GM23338 (cell line): ENCODE data around the gene MKRN2. TPM values are rescaled to one million over a fixed set of nuclear protein-coding genes. Genes with fewer than 3 reads are reported as not detected.
A peak's percentile ranks its signal among the peaks of the same experiment; 100 is the strongest.

Source experiments
- ATAC-seq: fragments of 200-7000 bp; cut with Tn5 transposase; 3 replicates; pipeline ENCODE4 v1.9.1; 2020
- DNase-seq: peaks from one replicate; pipeline ENCODE4 v3.0.0-alpha.2; 2015; ENCODE audit warnings: low spot score
- H2AFZ ChIP-seq: fragments of 200-600 bp; sonication (generic); 2 replicates; pipeline ENCODE4 v1.8.0; 2016; ENCODE audit warnings: antibody characterized with exemption, mild to moderate bottlenecking, moderate library complexity
- H3F3A ChIP-seq: fragments of 200-600 bp; sonication (generic); replicated peaks from 2 replicates; pipeline ENCODE4 v1.8.0; 2017; ENCODE audit warnings: antibody characterized with exemption, mixed run types, low read depth
- H3K27ac ChIP-seq: fragments of 200-600 bp; sonication (generic); 2 replicates; pipeline ENCODE4 v1.6.1; 2016; ENCODE audit warnings: low read depth
- H3K27me3 ChIP-seq: fragments of 200-600 bp; sonication (generic); 2 replicates; pipeline ENCODE4 v1.8.0; 2016; ENCODE audit warnings: mild to moderate bottlenecking, mixed run types, moderate library complexity; ENCODE audit not compliant: insufficient read depth
- H3K36me3 ChIP-seq: fragments of 200-600 bp; sonication (generic); 2 replicates; pipeline ENCODE4 v1.8.0; 2016; ENCODE audit warnings: mild to moderate bottlenecking; ENCODE audit not compliant: insufficient read depth
- H3K4me1 ChIP-seq: fragments of 200-600 bp; sonication (generic); 2 replicates; pipeline ENCODE4 v1.8.0; 2016; ENCODE audit warnings: mild to moderate bottlenecking, moderate library complexity; ENCODE audit not compliant: insufficient read depth
- H3K4me2 ChIP-seq: fragments of 200-600 bp; sonication (generic); 2 replicates; pipeline ENCODE4 v1.7.1; 2017; ENCODE audit warnings: mixed run types
- H3K4me3 ChIP-seq: fragments of 200-600 bp; sonication (generic); 2 replicates; pipeline ENCODE4 v1.6.1; 2016; ENCODE audit warnings: mixed run types
- H3K79me2 ChIP-seq: fragments of 200-600 bp; sonication (generic); replicated peaks from 2 replicates; pipeline ENCODE4 v1.8.0; 2017; ENCODE audit warnings: mild to moderate bottlenecking; ENCODE audit not compliant: insufficient read depth
- H3K9me2 ChIP-seq: fragments of 200-600 bp; sonication (generic); 2 replicates; pipeline ENCODE4 v1.8.0; 2017; ENCODE audit not compliant: insufficient read depth
- H4K20me1 ChIP-seq: fragments of 200-600 bp; sonication (generic); replicated peaks from 2 replicates; pipeline ENCODE4 v1.8.0; 2017; ENCODE audit warnings: mild to moderate bottlenecking; ENCODE audit not compliant: insufficient read depth
- H3K27ac Mint-ChIP-seq: 2 replicates; pipeline ENCODE4 v1.8.0; 2020; ENCODE audit warnings: inconsistent platforms, mild to moderate bottlenecking, moderate library complexity, mixed read lengths
- H3K27me3 Mint-ChIP-seq: 3 replicates; pipeline ENCODE4 v1.8.0; 2022; ENCODE audit warnings: low read depth, mild to moderate bottlenecking, moderate library complexity, mixed read lengths, inconsistent platforms; ENCODE audit not compliant: insufficient read depth, poor library complexity
- H3K36me3 Mint-ChIP-seq: 3 replicates; pipeline ENCODE4 v1.8.0; 2021; ENCODE audit warnings: low read depth, mild to moderate bottlenecking, inconsistent platforms, moderate library complexity, mixed read lengths
- H3K4me1 Mint-ChIP-seq: 3 replicates; pipeline ENCODE4 v1.8.0; 2020; ENCODE audit warnings: mild to moderate bottlenecking, inconsistent platforms, mixed read lengths
- H3K4me3 Mint-ChIP-seq: 3 replicates; pipeline ENCODE4 v1.8.0; 2021; ENCODE audit warnings: moderate library complexity, mild to moderate bottlenecking, inconsistent platforms, mixed read lengths
- H3K9me3 Mint-ChIP-seq: 3 replicates; pipeline ENCODE4 v1.8.0; 2020; ENCODE audit warnings: moderate library complexity, mild to moderate bottlenecking, inconsistent platforms, mixed read lengths
- JUNB ChIP-seq: IDR thresholded peaks from one replicate; pipeline ENCODE4 v1.6.1; 2016; ENCODE audit warnings: antibody characterized with exemption; ENCODE audit not compliant: unreplicated experiment
- STAT1 ChIP-seq: IDR thresholded peaks from one replicate; pipeline ENCODE4 v1.6.1; 2016; ENCODE audit warnings: antibody characterized with exemption; ENCODE audit not compliant: unreplicated experiment
- ZNF114 ChIP-seq: fragments of 250-450 bp; sonication (Bioruptor Pico); IDR thresholded peaks from 2 replicates; pipeline ENCODE4 v1.5.0; 2020; ENCODE audit warnings: mild to moderate bottlenecking, moderate library complexity
- polyA plus RNA-seq: library from polyadenylated mRNA; unstranded; fragments of >200 nt; fragmentation: Nextera tagmentation; extraction: Ambion mirVana; gene quantifications from 2 replicates; pipeline ENCODE4 v1.2.1, GENCODE V29; 2016
- total RNA-seq: library from RNA; depleted of rRNA; stranded (reverse); fragments of >200 nt; shearing (Covaris generic); gene quantifications from 2 replicates; pipeline ENCODE4 v1.2.3, GENCODE V29; 2014
- TF ChIP-seq, protein P1 (sequence below): IDR thresholded peaks from 2 replicates; pipeline ENCODE4 v1.6.1; 2016; ENCODE audit warnings: antibody characterized with exemption
- TF ChIP-seq, protein P2 (sequence below): IDR thresholded peaks from one replicate; pipeline ENCODE4 v1.6.1; 2018; ENCODE audit warnings: antibody characterized with exemption; ENCODE audit not compliant: unreplicated experiment
- TF ChIP-seq, protein P3 (sequence below), 2 experiments: fragments of 200-600 bp in 1 of 2; sonication (generic) in 1 of 2; conservative IDR thresholded peaks; 2 replicates each; pipeline versions ENCODE4 v1.5.1 to v1.6.1; 2016 to 2017; ENCODE audit warnings: antibody characterized with exemption in 2 of 2, low read depth in 2 of 2, mild to moderate bottlenecking in 2 of 2, moderate library complexity in 1 of 2

Gene MKRN2
- total and polyA plus RNA-seq, 2 experiments from 2014 or later, result 11.4 to 24.6 TPM

GRCh38 chr3:12577379-12577778, 20.5 kb downstream of the MKRN2 start:
- TF ChIP-seq, protein P1, sequence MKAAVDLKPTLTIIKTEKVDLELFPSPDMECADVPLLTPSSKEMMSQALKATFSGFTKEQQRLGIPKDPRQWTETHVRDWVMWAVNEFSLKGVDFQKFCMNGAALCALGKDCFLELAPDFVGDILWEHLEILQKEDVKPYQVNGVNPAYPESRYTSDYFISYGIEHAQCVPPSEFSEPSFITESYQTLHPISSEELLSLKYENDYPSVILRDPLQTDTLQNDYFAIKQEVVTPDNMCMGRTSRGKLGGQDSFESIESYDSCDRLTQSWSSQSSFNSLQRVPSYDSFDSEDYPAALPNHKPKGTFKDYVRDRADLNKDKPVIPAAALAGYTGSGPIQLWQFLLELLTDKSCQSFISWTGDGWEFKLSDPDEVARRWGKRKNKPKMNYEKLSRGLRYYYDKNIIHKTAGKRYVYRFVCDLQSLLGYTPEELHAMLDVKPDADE, result no peak
- TF ChIP-seq STAT1 (no peak), JUNB (no peak)
- TF ChIP-seq, protein P2, sequence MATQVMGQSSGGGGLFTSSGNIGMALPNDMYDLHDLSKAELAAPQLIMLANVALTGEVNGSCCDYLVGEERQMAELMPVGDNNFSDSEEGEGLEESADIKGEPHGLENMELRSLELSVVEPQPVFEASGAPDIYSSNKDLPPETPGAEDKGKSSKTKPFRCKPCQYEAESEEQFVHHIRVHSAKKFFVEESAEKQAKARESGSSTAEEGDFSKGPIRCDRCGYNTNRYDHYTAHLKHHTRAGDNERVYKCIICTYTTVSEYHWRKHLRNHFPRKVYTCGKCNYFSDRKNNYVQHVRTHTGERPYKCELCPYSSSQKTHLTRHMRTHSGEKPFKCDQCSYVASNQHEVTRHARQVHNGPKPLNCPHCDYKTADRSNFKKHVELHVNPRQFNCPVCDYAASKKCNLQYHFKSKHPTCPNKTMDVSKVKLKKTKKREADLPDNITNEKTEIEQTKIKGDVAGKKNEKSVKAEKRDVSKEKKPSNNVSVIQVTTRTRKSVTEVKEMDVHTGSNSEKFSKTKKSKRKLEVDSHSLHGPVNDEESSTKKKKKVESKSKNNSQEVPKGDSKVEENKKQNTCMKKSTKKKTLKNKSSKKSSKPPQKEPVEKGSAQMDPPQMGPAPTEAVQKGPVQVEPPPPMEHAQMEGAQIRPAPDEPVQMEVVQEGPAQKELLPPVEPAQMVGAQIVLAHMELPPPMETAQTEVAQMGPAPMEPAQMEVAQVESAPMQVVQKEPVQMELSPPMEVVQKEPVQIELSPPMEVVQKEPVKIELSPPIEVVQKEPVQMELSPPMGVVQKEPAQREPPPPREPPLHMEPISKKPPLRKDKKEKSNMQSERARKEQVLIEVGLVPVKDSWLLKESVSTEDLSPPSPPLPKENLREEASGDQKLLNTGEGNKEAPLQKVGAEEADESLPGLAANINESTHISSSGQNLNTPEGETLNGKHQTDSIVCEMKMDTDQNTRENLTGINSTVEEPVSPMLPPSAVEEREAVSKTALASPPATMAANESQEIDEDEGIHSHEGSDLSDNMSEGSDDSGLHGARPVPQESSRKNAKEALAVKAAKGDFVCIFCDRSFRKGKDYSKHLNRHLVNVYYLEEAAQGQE, result no peak
- Histone ChIP-seq H3K79me2 (0 out of 2 replicates have a peak, but pooled peaks cover 4% of the 10 kb centered on the region), H3K27me3 (no peaks in the 10 kb centered on the region), H3K4me3 (no peak overlapping the region), H2AFZ (no peak overlapping the region), H3K4me1 (no peaks in the 10 kb centered on the region), H3K9me2 (no peaks in the 10 kb centered on the region), H3F3A (0 out of 2 replicates have a peak, but pooled peaks cover 5% of the 10 kb centered on the region), H4K20me1 (peaks cover 15% of the 10 kb centered on the region), H3K27ac (no peak overlapping the region), H3K36me3 (peaks cover 21% of the 10 kb centered on the region), H3K4me2 (no peak overlapping the region)
- Mint-ChIP-seq H3K4me3 (no peak overlapping the region), H3K27ac (no peak overlapping the region), H3K36me3 (peaks cover 82% of the 10 kb centered on the region), H3K4me1 (no peaks in the 10 kb centered on the region; the same call in 2 of the 3 replicates), H3K9me3 (no peaks in the 10 kb centered on the region), H3K27me3 (peaks cover 15% of the 10 kb centered on the region)
- no peak for DNase-seq
- no peak for ATAC-seq

DNA sequence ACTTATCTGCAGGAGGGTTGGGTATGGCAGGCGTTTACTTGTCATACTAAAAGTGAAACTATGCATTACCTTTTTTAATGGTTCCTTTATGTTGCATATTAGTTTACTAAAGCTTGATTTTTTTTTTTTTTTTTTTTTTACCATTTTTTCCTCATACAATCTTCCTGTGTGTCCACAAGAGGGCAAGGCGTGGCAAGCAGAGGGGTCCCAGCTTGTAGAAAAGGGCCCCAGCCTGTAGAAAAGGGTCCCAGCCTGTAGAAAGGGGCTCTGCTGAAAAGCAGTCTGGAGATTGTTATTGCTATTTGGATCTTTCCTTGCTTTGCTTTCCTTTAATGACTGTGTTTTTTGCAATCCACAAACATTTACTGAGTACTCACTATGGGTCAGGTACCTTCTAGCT, 21.9 kb downstream of the MKRN2 start:
- Histone ChIP-seq H3K9me2 (no peaks in the 10 kb centered on the region), H3K36me3 (peaks cover 25% of the 10 kb centered on the region), H3K27me3 (no peaks in the 10 kb centered on the region), H2AFZ (no peak overlapping the region), H3K4me3 (no peak overlapping the region), H3K27ac (no peak overlapping the region), H3F3A (0 out of 2 replicates have a peak, but pooled peaks cover 10% of the 10 kb centered on the region), H3K4me2 (no peak overlapping the region), H3K79me2 (no peaks in the 10 kb centered on the region), H3K4me1 (no peaks in the 10 kb centered on the region), H4K20me1 (peaks cover 12% of the 10 kb centered on the region)
- ATAC-seq, result no peak; the same call in 2 of the 3 replicates
- no peak overlapping the region for H3K4me3 Mint-ChIP-seq
- no peaks in the 10 kb centered on the region; the same call in 2 of the 3 replicates for H3K4me1 Mint-ChIP-seq
- no peaks in the 10 kb centered on the region for H3K9me3 Mint-ChIP-seq
- TF ChIP-seq, protein P3, sequence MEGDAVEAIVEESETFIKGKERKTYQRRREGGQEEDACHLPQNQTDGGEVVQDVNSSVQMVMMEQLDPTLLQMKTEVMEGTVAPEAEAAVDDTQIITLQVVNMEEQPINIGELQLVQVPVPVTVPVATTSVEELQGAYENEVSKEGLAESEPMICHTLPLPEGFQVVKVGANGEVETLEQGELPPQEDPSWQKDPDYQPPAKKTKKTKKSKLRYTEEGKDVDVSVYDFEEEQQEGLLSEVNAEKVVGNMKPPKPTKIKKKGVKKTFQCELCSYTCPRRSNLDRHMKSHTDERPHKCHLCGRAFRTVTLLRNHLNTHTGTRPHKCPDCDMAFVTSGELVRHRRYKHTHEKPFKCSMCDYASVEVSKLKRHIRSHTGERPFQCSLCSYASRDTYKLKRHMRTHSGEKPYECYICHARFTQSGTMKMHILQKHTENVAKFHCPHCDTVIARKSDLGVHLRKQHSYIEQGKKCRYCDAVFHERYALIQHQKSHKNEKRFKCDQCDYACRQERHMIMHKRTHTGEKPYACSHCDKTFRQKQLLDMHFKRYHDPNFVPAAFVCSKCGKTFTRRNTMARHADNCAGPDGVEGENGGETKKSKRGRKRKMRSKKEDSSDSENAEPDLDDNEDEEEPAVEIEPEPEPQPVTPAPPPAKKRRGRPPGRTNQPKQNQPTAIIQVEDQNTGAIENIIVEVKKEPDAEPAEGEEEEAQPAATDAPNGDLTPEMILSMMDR (conservative IDR thresholded peaks at IDR 0.05; ENCODE audit: low read depth in 2 of 2), result peak; percentile 29 to 35; a peak in 3 of 4 replicates
- no peak for TF ChIP-seq ZNF114 (CRISPR knock-in tag)
- no peak for DNase-seq
- H3K27me3 Mint-ChIP-seq, result peaks cover 17% of the 10 kb centered on the region
- H3K27ac Mint-ChIP-seq, result no peak overlapping the region
- peaks cover 84% of the 10 kb centered on the region for H3K36me3 Mint-ChIP-seq
